Vagina (tissue), 2 donors: Measurements from ENCODE around the gene CRACDL. TPM values are rescaled to one million over a fixed set of nuclear protein-coding genes. Genes with fewer than 3 reads are reported as not detected.
A peak's percentile ranks its signal among the peaks of the same experiment; 100 is the strongest.

ENCODE experiments used
- DNase-seq, 2 donors: peaks; one replicate each; pipeline ENCODE4 v3.0.0-alpha.2; 2017; ENCODE audit errors: extremely low spot score in 2 of 2
- H3K27ac ChIP-seq: fragments of 200-600 bp; sonication (generic); one replicate; pipeline ENCODE4 v1.5.1; 2019
- H3K27me3 ChIP-seq: fragments of 200-600 bp; sonication (generic); one replicate; pipeline ENCODE4 v1.5.1; 2019
- H3K36me3 ChIP-seq, 2 donors: fragments of 200-600 bp; sonication (generic); one replicate each; pipeline ENCODE4 v1.5.1; 2017 to 2019
- H3K4me1 ChIP-seq: fragments of 200-600 bp; sonication (generic); one replicate; pipeline ENCODE4 v1.5.1; 2019
- H3K4me3 ChIP-seq, 2 donors: fragments of 200-600 bp; sonication (generic); 1 replicate in 1 of 2; 2 replicates in 1 of 2; pipeline ENCODE4 v1.5.1; 2016 to 2019
- H3K9me3 ChIP-seq: fragments of 200-600 bp; sonication (generic); one replicate; pipeline ENCODE4 v1.5.1; 2019
- CTCF ChIP-seq, 3 experiments: fragments of 450-650 bp in 2 of 3; fragments of 200-600 bp in 1 of 3; sonication (generic) in 1 of 3; IDR thresholded peaks; one replicate each; pipeline ENCODE4 v1.5.1; 2017 to 2019; ENCODE audit warnings: antibody characterized with exemption in 3 of 3, mild to moderate bottlenecking in 2 of 3, moderate library complexity in 2 of 3
- POLR2A ChIP-seq, 2 donors: fragments of 450-650 bp; IDR thresholded peaks; one replicate each; pipeline ENCODE4 v1.6.1; 2017; ENCODE audit warnings: antibody characterized with exemption in 2 of 2, mild to moderate bottlenecking in 2 of 2, moderate library complexity in 2 of 2
- POLR2AphosphoS5 ChIP-seq, 2 donors: sonication (generic); formaldehyde crosslinking; IDR thresholded peaks; one replicate each; pipeline ENCODE4 v1.9.0; 2017; ENCODE audit warnings: antibody characterized with exemption in 2 of 2, mild to moderate bottlenecking in 2 of 2, low read depth in 1 of 2; ENCODE audit not compliant: insufficient read depth in 1 of 2
- intact Hi-C: fragments of 100-400 bp; cut with DNase I; formaldehyde crosslinking; loops from one replicate; pipeline ENCODE4 v1.15.1; 2023
- total RNA-seq: library from RNA; depleted of rRNA; stranded (reverse); fragments of >200 nt; gene quantifications from one replicate; pipeline ENCODE4 v1.2.3, GENCODE V29; 2016

Gene CRACDL
- total RNA-seq, 1 donor from 2014 or later = 6.4 TPM

GRCh38 chr2:98897746-98898145 is 38.3 kb downstream of the CRACDL start:
- DNase-seq = peak in 1 of 2 donors; percentile 49
- Histone ChIP-seq H3K4me3 (no peak overlapping the region), H3K27ac (no peak overlapping the region), H3K9me3 (no peaks in the 10 kb centered on the region), H3K36me3 (no peaks in the 10 kb centered on the region), H3K4me1 (no peaks in the 10 kb centered on the region), H3K27me3 (no peaks in the 10 kb centered on the region)
- TF ChIP-seq CTCF (IDR thresholded peaks at IDR 0.05) (no peak), POLR2AphosphoS5 (IDR thresholded peaks at IDR 0.05; ENCODE audit: insufficient read depth in 1 of 2, low read depth in 1 of 2) (no peak), POLR2A (IDR thresholded peaks at IDR 0.05) (no peak)
- intact Hi-C loops = no loop called here

- Histone ChIP-seq H3K9me3 (no peaks in the 10 kb centered on the region), H3K4me1 (no peaks in the 10 kb centered on the region), H3K27me3 (no peaks in the 10 kb centered on the region), H3K36me3 (no peaks in the 10 kb centered on the region), H3K27ac (no peak overlapping the region), H3K4me3 (no peak overlapping the region)
- intact Hi-C loops = no loop called here
- DNase-seq = peak in 1 of 2 donors; percentile 42
- TF ChIP-seq POLR2A (IDR thresholded peaks at IDR 0.05) = no peak
- no peak for TF ChIP-seq CTCF (IDR thresholded peaks at IDR 0.05)
- no peak for TF ChIP-seq POLR2AphosphoS5 (IDR thresholded peaks at IDR 0.05; ENCODE audit: insufficient read depth in 1 of 2, low read depth in 1 of 2)
Observed at GRCh38 chr2:98896944-98897343, 39.1 kb downstream of the CRACDL start.

- intact Hi-C loops = no loop called here
- H3K36me3 ChIP-seq = no peaks in the 10 kb centered on the region
- no peak for TF ChIP-seq POLR2A (IDR thresholded peaks at IDR 0.05)
- no peak overlapping the region for H3K27ac ChIP-seq
- H3K9me3 ChIP-seq = no peaks in the 10 kb centered on the region
- H3K27me3 ChIP-seq = no peaks in the 10 kb centered on the region
- peak in 1 of 2 donors; percentile 54 for DNase-seq
- H3K4me3 ChIP-seq = no peak overlapping the region
- H3K4me1 ChIP-seq = no peaks in the 10 kb centered on the region
Observed at GRCh38 chr2:98896416-98896815, 39.6 kb downstream of the CRACDL start.

- H3K9me3 ChIP-seq = no peaks in the 10 kb centered on the region
- no peaks in the 10 kb centered on the region for H3K27me3 ChIP-seq
- intact Hi-C loops = no loop called here
- peak in 1 of 2 donors; percentile 84 for DNase-seq
- no peak for TF ChIP-seq CTCF (IDR thresholded peaks at IDR 0.05)
- TF ChIP-seq POLR2A (IDR thresholded peaks at IDR 0.05) = no peak
- no peak for TF ChIP-seq POLR2AphosphoS5 (IDR thresholded peaks at IDR 0.05; ENCODE audit: insufficient read depth in 1 of 2, low read depth in 1 of 2)
- H3K27ac ChIP-seq = no peak overlapping the region
- no peaks in the 10 kb centered on the region for H3K4me1 ChIP-seq
- H3K4me3 ChIP-seq = no peak overlapping the region
- no peaks in the 10 kb centered on the region for H3K36me3 ChIP-seq
Observed at GRCh38 chr2:98895901-98896300, 40.1 kb downstream of the CRACDL start.

GRCh38 chr2:98895221-98895620 is 40.8 kb downstream of the CRACDL start:
- Histone ChIP-seq H3K4me1 (no peaks in the 10 kb centered on the region), H3K4me3 (no peak overlapping the region), H3K27ac (no peak overlapping the region), H3K27me3 (no peaks in the 10 kb centered on the region), H3K36me3 (no peaks in the 10 kb centered on the region), H3K9me3 (no peaks in the 10 kb centered on the region)
- intact Hi-C loops = no loop called here
- TF ChIP-seq POLR2A (IDR thresholded peaks at IDR 0.05) (no peak), CTCF (IDR thresholded peaks at IDR 0.05) (no peak)
- peak in 1 of 2 donors; percentile 37 for DNase-seq
